Testis (tissue), 3 donors: ENCODE measurements around the gene FAM234A. TPM values are rescaled to one million over a fixed set of nuclear protein-coding genes. Genes with fewer than 3 reads are reported as not detected.

Experiments used
- DNase-seq: peaks from one replicate; pipeline ENCODE4 v3.0.0-alpha.2; 2019
- H3K27ac ChIP-seq, 2 donors: fragments of 200-600 bp; sonication (generic); one replicate each; pipeline ENCODE4 v1.5.1; 2019
- H3K27me3 ChIP-seq: fragments of 200-600 bp; sonication (generic); one replicate; pipeline ENCODE4 v1.5.1; 2019
- H3K36me3 ChIP-seq: fragments of 200-600 bp; sonication (generic); one replicate; pipeline ENCODE4 v1.5.1; 2017; ENCODE audit warnings: low read depth; ENCODE audit errors: missing control alignments
- H3K4me1 ChIP-seq: fragments of 200-600 bp; sonication (generic); one replicate; pipeline ENCODE4 v1.5.1; 2019
- H3K4me3 ChIP-seq, 2 donors: fragments of 200-600 bp; sonication (generic); one replicate each; pipeline ENCODE4 v1.5.1; 2017 to 2019
- H3K9me3 ChIP-seq: fragments of 200-600 bp; sonication (generic); one replicate; pipeline ENCODE4 v1.5.1; 2017
- CTCF ChIP-seq, 3 experiments: fragments of 450-650 bp in 2 of 3; fragments of 200-600 bp in 1 of 3; sonication (generic) in 1 of 3; IDR thresholded peaks; one replicate each; pipeline ENCODE4 v1.5.1; 2016 to 2019; ENCODE audit warnings: antibody characterized with exemption in 3 of 3, mild to moderate bottlenecking in 2 of 3, moderate library complexity in 1 of 3
- POLR2A ChIP-seq: fragments of 450-650 bp; IDR thresholded peaks from one replicate; pipeline ENCODE4 v1.6.1; 2017; ENCODE audit warnings: antibody characterized with exemption, mild to moderate bottlenecking, moderate library complexity
- WGBS, 2 donors: methylation state at CpG; one replicate each; pipeline ENCODE4 v1.1.5; 2018; 5-methylcytosine and 5-hydroxymethylcytosine counted together
- intact Hi-C: fragments of 100-400 bp; cut with DNase I; formaldehyde crosslinking; loops from one replicate; pipeline ENCODE4 v1.15.1; 2023; ENCODE audit warnings: low total_unique reads
- polyA plus RNA-seq: library from polyadenylated mRNA; stranded (reverse); fragments of 350-450 nt; fragmentation: Illumina TruSeq; extraction: RNeasy Lipid Tissue Mini Kit (QIAGEN cat#74804); gene quantifications from one replicate; pipeline ENCODE4 v1.2.3, GENCODE V29; 2014; ENCODE audit warnings: low read depth, low replicate concordance; ENCODE audit not compliant: insufficient read depth
- total RNA-seq, 2 donors: library from RNA; depleted of rRNA; stranded (reverse); fragments of >200 nt; gene quantifications; one replicate each; pipeline ENCODE4 v1.2.3, GENCODE V29; 2016

Gene FAM234A
- total and polyA plus RNA-seq, 3 donors from 2014 or later, result 89.7 to 168 (median 151) TPM

GRCh38 chr16:275786-276232, 41.2 kb downstream of the FAM234A start, which contains the start of gene RGS11:
Gene RGS11, minus strand, starts transcription at chr16:275944. Its CDS starts 33 bp downstream, at chr16:275911.
- no peak for DNase-seq
- H3K4me1 ChIP-seq, result no peaks in the 10 kb centered on the region
- intact Hi-C loops, result no loop called here
- no peaks in the 10 kb centered on the region for H3K9me3 ChIP-seq
- TF ChIP-seq CTCF (IDR thresholded peaks at IDR 0.05), result no peak
- no peak for TF ChIP-seq POLR2A
- H3K27me3 ChIP-seq, result no peaks in the 10 kb centered on the region
- H3K27ac ChIP-seq, result no peak within 1 kb of the TSS
- peak within 1 kb of the TSS in 1 of 2 donors; percentile 14 for H3K4me3 ChIP-seq
- 3% methylated on average over 54 of the region's 56 CpGs; no CpG with 5 or more reads in 1 of the 2 donors for WGBS, 2 donors
- H3K36me3 ChIP-seq, result no peaks in the 10 kb centered on the region

GRCh38 chr16:276426-277077, 41.9 kb downstream of the FAM234A start:
- Histone ChIP-seq H3K27me3 (no peaks in the 10 kb centered on the region), H3K4me3 (no peak overlapping the region)

GRCh38 chr16:278863-279366, 44.3 kb downstream of the FAM234A start:
- no peak for DNase-seq
- H3K4me1 ChIP-seq, result no peaks in the 10 kb centered on the region
- no peak overlapping the region for H3K4me3 ChIP-seq
- H3K27ac ChIP-seq, result no peak overlapping the region
- 60 to 61% methylated on average over 6 of the region's 6 CpGs for WGBS, 2 donors
- H3K27me3 ChIP-seq, result no peaks in the 10 kb centered on the region
- no peaks in the 10 kb centered on the region for H3K9me3 ChIP-seq
- intact Hi-C loops, result no loop called here
- H3K36me3 ChIP-seq, result no peaks in the 10 kb centered on the region
- TF ChIP-seq CTCF (IDR thresholded peaks at IDR 0.05) (no peak), POLR2A (no peak)

More at GRCh38 chr16:276426-277077, 41.9 kb downstream of the FAM234A start:
- intact Hi-C loops, result no loop called here
- H3K36me3 ChIP-seq, result no peaks in the 10 kb centered on the region
- no peak overlapping the region for H3K27ac ChIP-seq
- TF ChIP-seq POLR2A (no peak), CTCF (IDR thresholded peaks at IDR 0.05) (no peak)
- 75 to 82% methylated on average over 14 to 20 of the region's 20 CpGs for WGBS, 2 donors
- H3K9me3 ChIP-seq, result no peaks in the 10 kb centered on the region
- no peak for DNase-seq
- no peaks in the 10 kb centered on the region for H3K4me1 ChIP-seq

GRCh38 chr16:279531-279930, 44.9 kb downstream of the FAM234A start:
- no peaks in the 10 kb centered on the region for H3K36me3 ChIP-seq
- H3K27ac ChIP-seq, result no peak overlapping the region
- H3K9me3 ChIP-seq, result no peaks in the 10 kb centered on the region
- H3K27me3 ChIP-seq, result no peaks in the 10 kb centered on the region
- 28 to 80% methylated on average over 5 to 7 of the region's 7 CpGs for WGBS, 2 donors
- no peak overlapping the region for H3K4me3 ChIP-seq
- no peak for DNase-seq
- no peaks in the 10 kb centered on the region for H3K4me1 ChIP-seq
- no peak for TF ChIP-seq POLR2A
- TF ChIP-seq CTCF (IDR thresholded peaks at IDR 0.05), result no peak
- intact Hi-C loops, result no loop called here
